Caco-2 (cell line): ENCODE data around the gene SCAP. TPM values are rescaled to one million over a fixed set of nuclear protein-coding genes. Genes with fewer than 3 reads are reported as not detected.

ENCODE experiments used
- BruUV-seq: library from RNA; stranded (reverse); fragments of 400-500 nt; replicated peaks from 2 replicates; lab custom pipeline; 2021; lab: Mats Ljungman, UMichigan
- CTCF ChIA-PET: fragments of 300-600 bp; sonication (Branson Sonifier 250); formaldehyde crosslinking; loops from one replicate; lab custom pipeline; 2022; ENCODE audit warnings: antibody characterized with exemption; lab: Charles Lee
- POLR2A ChIA-PET: fragments of 300-600 bp; sonication (Branson Sonifier 250); formaldehyde crosslinking; loops from one replicate; lab custom pipeline; 2022; ENCODE audit warnings: antibody characterized with exemption; lab: Charles Lee
- DNase-seq, 2 experiments: peaks; one replicate each; pipeline versions ENCODE4 v3.0.0 to v3.0.0-alpha.2; 2020 to 2022
- H3K27me3 ChIP-seq: replicated peaks from 2 replicates; pipeline ENCODE4 v1.6.0; 2011; ENCODE audit warnings: low read length; ENCODE audit not compliant: control insufficient read depth, insufficient read depth
- H3K36me3 ChIP-seq: 2 replicates; pipeline ENCODE4 v1.5.1; 2011; ENCODE audit warnings: low read length; ENCODE audit not compliant: control insufficient read depth, insufficient read depth
- H3K4me1 ChIP-seq: fragments of 250-450 bp; sonication (Bioruptor Pico); 2 replicates; pipeline ENCODE4 v1.5.1; 2020; ENCODE audit warnings: mild to moderate bottlenecking
- H3K4me3 ChIP-seq: 2 replicates; pipeline ENCODE4 v1.5.1; 2011; ENCODE audit warnings: low read depth, mild to moderate bottlenecking, control low read depth, low read length
- H3K9me3 ChIP-seq: fragments of 250-450 bp; sonication (Bioruptor Pico); 2 replicates; pipeline ENCODE4 v1.5.1; 2020; ENCODE audit warnings: mild to moderate bottlenecking, moderate library complexity
- H3K27ac Mint-ChIP-seq: one replicate; pipeline ENCODE4 v1.8.0; 2022; ENCODE audit warnings: mixed read lengths; ENCODE audit not compliant: unreplicated experiment
- H3K27me3 Mint-ChIP-seq: one replicate; pipeline ENCODE4 v1.8.0; 2022; ENCODE audit warnings: mixed read lengths; ENCODE audit not compliant: insufficient read depth, unreplicated experiment
- H3K36me3 Mint-ChIP-seq: one replicate; pipeline ENCODE4 v1.8.0; 2022; ENCODE audit warnings: mild to moderate bottlenecking, mixed read lengths; ENCODE audit not compliant: insufficient read depth, unreplicated experiment
- H3K4me1 Mint-ChIP-seq: one replicate; pipeline ENCODE4 v1.8.0; 2022; ENCODE audit warnings: low read depth, mixed read lengths; ENCODE audit not compliant: unreplicated experiment
- H3K4me3 Mint-ChIP-seq: one replicate; pipeline ENCODE4 v1.8.0; 2022; ENCODE audit warnings: mild to moderate bottlenecking, moderate library complexity, mixed read lengths; ENCODE audit not compliant: unreplicated experiment
- H3K9me3 Mint-ChIP-seq: one replicate; pipeline ENCODE4 v1.8.0; 2022; ENCODE audit warnings: mixed read lengths; ENCODE audit not compliant: unreplicated experiment
- intact Hi-C: fragments of 100-400 bp; cut with micrococcal nuclease; formaldehyde crosslinking; loops from one replicate; pipeline ENCODE4 v1.10.0; 2022; ENCODE audit not compliant: unreplicated experiment
- total RNA-seq: library from RNA; stranded (reverse); gene quantifications from 2 replicates; pipeline ENCODE4 v1.2.3, GENCODE V29; 2022
- TF ChIP-seq, protein P1 (sequence below), 2 experiments: fragments of 200-600 bp in 1 of 2; IDR thresholded peaks; 1 replicate in 1 of 2; 2 replicates in 1 of 2; pipeline versions ENCODE4 v1.5.1 to v1.8.0; 2011 to 2022; ENCODE audit warnings: antibody characterized with exemption in 1 of 2, control low read depth in 1 of 2, inconsistent platforms in 1 of 2, low read depth in 1 of 2, low read length in 1 of 2, mild to moderate bottlenecking in 1 of 2, moderate library complexity in 1 of 2; ENCODE audit not compliant: insufficient read depth in 1 of 2, severe bottlenecking in 1 of 2, unreplicated experiment in 1 of 2

SCAP gene
- total RNA-seq, 1 experiment from 2014 or later: 115 TPM

DNA sequence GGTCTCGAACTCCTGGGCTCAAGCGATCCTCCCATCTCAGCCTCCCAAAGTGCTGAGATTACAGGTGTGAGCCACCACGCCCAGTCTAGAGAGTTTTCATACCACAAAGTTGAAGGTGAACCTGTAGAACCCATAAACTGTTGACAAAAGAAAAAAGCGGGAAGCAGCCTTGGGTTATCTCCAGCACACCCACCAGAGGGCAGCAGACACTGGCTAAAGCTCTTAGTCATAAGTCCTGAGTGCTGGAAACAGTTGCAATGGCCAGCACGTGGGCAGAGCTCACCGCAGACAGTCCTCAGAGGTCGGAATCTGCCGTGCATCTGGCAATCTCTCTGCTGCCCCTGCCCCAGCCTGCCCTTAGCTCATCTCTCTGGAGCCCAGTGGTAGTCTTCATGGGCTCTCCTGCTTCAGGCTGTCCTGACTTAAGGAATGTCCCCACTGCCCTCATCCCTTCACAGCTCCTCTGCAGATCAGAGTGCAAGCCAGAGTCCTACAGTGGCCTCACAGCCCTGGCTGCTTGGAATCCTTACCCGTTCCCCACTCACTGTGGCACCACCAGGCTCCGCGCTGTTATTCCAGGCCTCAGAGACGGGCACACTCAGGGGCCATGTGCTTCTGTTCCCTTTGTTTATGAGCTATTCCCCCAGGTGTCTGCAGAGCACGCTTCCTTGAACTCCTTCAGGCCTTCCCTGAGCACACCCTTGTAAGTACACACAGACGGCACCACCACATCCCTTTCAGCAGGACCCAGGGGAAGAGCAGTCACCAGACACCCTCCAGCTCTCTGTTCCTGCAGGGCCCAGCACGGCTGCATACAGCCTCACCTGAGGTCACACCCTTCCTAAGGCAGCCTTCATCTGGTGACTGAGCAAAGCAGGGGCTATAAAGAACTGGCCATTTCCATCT lies 46.6 kb upstream of the SCAP start:
- peak overlapping the region; percentile 40 for H3K27ac Mint-ChIP-seq

DNA sequence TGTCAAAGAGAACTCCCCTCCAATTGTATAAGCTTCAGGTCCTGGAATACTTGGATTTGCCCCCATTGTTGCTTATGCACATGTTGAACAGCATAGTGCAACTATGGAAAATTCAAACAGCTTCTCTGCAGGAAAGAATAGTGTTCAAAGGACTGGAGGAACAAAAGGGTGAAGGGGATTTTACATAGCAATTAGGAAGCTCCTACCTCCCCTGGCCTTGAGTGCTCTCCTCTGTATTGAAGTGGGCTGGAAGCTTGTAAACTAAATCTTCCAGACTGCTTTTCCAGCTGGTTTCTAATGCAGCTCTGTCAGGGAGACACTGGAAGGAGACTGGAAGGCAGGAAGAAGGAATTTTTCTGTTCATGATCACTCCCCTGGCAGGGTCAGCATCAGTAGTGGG lies 45.0 kb upstream of the SCAP start:
- peaks cover 7% of the 10 kb centered on the region for H3K4me1 Mint-ChIP-seq
- no peaks in the 10 kb centered on the region for H3K36me3 Mint-ChIP-seq
- TF ChIP-seq, protein P1, sequence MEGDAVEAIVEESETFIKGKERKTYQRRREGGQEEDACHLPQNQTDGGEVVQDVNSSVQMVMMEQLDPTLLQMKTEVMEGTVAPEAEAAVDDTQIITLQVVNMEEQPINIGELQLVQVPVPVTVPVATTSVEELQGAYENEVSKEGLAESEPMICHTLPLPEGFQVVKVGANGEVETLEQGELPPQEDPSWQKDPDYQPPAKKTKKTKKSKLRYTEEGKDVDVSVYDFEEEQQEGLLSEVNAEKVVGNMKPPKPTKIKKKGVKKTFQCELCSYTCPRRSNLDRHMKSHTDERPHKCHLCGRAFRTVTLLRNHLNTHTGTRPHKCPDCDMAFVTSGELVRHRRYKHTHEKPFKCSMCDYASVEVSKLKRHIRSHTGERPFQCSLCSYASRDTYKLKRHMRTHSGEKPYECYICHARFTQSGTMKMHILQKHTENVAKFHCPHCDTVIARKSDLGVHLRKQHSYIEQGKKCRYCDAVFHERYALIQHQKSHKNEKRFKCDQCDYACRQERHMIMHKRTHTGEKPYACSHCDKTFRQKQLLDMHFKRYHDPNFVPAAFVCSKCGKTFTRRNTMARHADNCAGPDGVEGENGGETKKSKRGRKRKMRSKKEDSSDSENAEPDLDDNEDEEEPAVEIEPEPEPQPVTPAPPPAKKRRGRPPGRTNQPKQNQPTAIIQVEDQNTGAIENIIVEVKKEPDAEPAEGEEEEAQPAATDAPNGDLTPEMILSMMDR (IDR thresholded peaks at IDR 0.05; ENCODE audit: insufficient read depth in 1 of 2, low read depth in 1 of 2, low read length in 1 of 2, severe bottlenecking in 1 of 2, unreplicated experiment in 1 of 2): no peak
- Histone ChIP-seq H3K27me3 (no peaks in the 10 kb centered on the region), H3K4me1 (peaks cover 11% of the 10 kb centered on the region), H3K36me3 (no peaks in the 10 kb centered on the region), H3K4me3 (no peak overlapping the region), H3K9me3 (no peaks in the 10 kb centered on the region)
- DNase-seq: no peak
- no peaks in the 10 kb centered on the region for H3K27me3 Mint-ChIP-seq
- CTCF ChIA-PET: interaction anchor here (0.5 to 0.6 kb wide), 2 partner anchors 80 to 268 kb away, joined by 4 to 6 read pairs; no protein-coding TSS in a partner anchor
- BruUV-seq: no TSS peak
- H3K9me3 Mint-ChIP-seq: no peaks in the 10 kb centered on the region
- POLR2A ChIA-PET: interaction anchor here (0.5 to 0.6 kb wide), 2 partner anchors 104 to 305 kb away, joined by 4 to 6 read pairs; no protein-coding TSS in a partner anchor
- intact Hi-C loops: loop anchor here (5.0 to 10.0 kb wide), 3 partner anchors 47 to 144 kb away; no protein-coding TSS in a partner anchor
- no peak overlapping the region for H3K4me3 Mint-ChIP-seq
- H3K27ac Mint-ChIP-seq: no peak overlapping the region

More for the DNA sequence above, 46.6 kb upstream of the SCAP start:
- TF ChIP-seq, protein P1 (IDR thresholded peaks at IDR 0.05; ENCODE audit: insufficient read depth in 1 of 2, low read depth in 1 of 2, low read length in 1 of 2, severe bottlenecking in 1 of 2, unreplicated experiment in 1 of 2): peak; percentile 84 to 89
- ChIA-PET CTCF (interaction anchor here (0.5 to 1.9 kb wide), 18 partner anchors 9 to 630 kb away, joined by 3 to 18 read pairs (median 4); partner anchors contain the start of genes ELP6 and PTPN23), POLR2A (interaction anchor here (0.6 to 1.0 kb wide), 2 partner anchors 261 to 266 kb away, joined by 3 to 8 read pairs; no protein-coding TSS in a partner anchor)
- peaks cover 11% of the 10 kb centered on the region for H3K4me1 ChIP-seq
- H3K4me1 Mint-ChIP-seq: peaks cover 7% of the 10 kb centered on the region
- DNase-seq: peak; percentile 85 to 86
- H3K36me3 Mint-ChIP-seq: no peaks in the 10 kb centered on the region
- H3K36me3 ChIP-seq: no peaks in the 10 kb centered on the region
- no peaks in the 10 kb centered on the region for H3K27me3 ChIP-seq
- no peak overlapping the region for H3K4me3 ChIP-seq
- no peak overlapping the region for H3K4me3 Mint-ChIP-seq
- no peaks in the 10 kb centered on the region for H3K9me3 ChIP-seq
- H3K9me3 Mint-ChIP-seq: no peaks in the 10 kb centered on the region
- intact Hi-C loops: loop anchor here (5.0 to 10.0 kb wide), 3 partner anchors 45 to 142 kb away; no protein-coding TSS in a partner anchor
- H3K27me3 Mint-ChIP-seq: no peaks in the 10 kb centered on the region
- BruUV-seq: no TSS peak

DNA sequence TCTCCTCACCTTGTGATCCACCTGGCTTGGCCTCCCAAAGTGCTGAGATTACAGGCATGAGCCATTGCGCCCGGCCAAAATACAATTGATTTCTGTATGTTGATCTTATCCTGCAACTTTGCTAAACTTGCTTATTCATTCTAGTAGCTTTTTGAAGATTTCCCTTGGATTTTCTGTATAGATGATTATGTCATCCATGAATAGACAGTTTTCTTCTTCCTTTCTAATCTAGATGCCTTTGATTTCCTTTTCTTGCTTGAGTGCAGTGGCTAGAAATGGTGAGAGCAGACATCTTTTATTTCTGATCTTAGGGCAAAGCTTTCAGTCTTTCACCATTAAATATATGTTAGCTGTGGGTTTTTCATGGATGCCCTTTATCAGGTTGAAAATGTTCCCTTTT lies 42.2 kb upstream of the SCAP start:
- ChIA-PET CTCF (interaction anchor here (0.6 to 1.0 kb wide), 3 partner anchors 36 to 606 kb away, joined by 3 to 10 read pairs (median 5); no protein-coding TSS in a partner anchor), POLR2A (no interaction called here)
- no peaks in the 10 kb centered on the region for H3K27me3 ChIP-seq
- peaks cover 9% of the 10 kb centered on the region for H3K4me1 ChIP-seq
- H3K27ac Mint-ChIP-seq: no peak overlapping the region
- peaks cover 15% of the 10 kb centered on the region for H3K36me3 Mint-ChIP-seq
- no peaks in the 10 kb centered on the region for H3K36me3 ChIP-seq
- no peak overlapping the region for H3K4me3 ChIP-seq
- H3K27me3 Mint-ChIP-seq: no peaks in the 10 kb centered on the region
- TF ChIP-seq, protein P1 (IDR thresholded peaks at IDR 0.05; ENCODE audit: insufficient read depth in 1 of 2, low read depth in 1 of 2, low read length in 1 of 2, severe bottlenecking in 1 of 2, unreplicated experiment in 1 of 2): no peak
- intact Hi-C loops: no loop called here
- BruUV-seq: no TSS peak
- DNase-seq: no peak
- H3K9me3 ChIP-seq: no peaks in the 10 kb centered on the region
- no peaks in the 10 kb centered on the region for H3K9me3 Mint-ChIP-seq
- peaks cover 6% of the 10 kb centered on the region for H3K4me1 Mint-ChIP-seq
- no peak overlapping the region for H3K4me3 Mint-ChIP-seq
